Right lobe of liver (tissue), 4 donors: ENCODE measurements around the gene BCOR.

Experiments
- POLR2A ChIP-seq: fragments of 450-650 bp; IDR thresholded peaks from one replicate; pipeline ENCODE4 v1.6.1; 2017; ENCODE audit warnings: antibody characterized with exemption, mild to moderate bottlenecking
- TF ChIP-seq, protein P1 (sequence below), 4 donors: fragments of 200-600 bp in 3 of 4; fragments of 450-650 bp in 1 of 4; IDR thresholded peaks; one replicate each; pipeline versions ENCODE4 v1.5.1 to v1.8.0; 2016 to 2022; ENCODE audit warnings: antibody characterized with exemption in 4 of 4, mild to moderate bottlenecking in 2 of 4
- donor health status: DM: no; HTN: no; CAD: no.
- donor health status: DM: no; HTN: no; CAD: no.
- donor health status: DM: no; HTN: yes; CAD: no.

DNA sequence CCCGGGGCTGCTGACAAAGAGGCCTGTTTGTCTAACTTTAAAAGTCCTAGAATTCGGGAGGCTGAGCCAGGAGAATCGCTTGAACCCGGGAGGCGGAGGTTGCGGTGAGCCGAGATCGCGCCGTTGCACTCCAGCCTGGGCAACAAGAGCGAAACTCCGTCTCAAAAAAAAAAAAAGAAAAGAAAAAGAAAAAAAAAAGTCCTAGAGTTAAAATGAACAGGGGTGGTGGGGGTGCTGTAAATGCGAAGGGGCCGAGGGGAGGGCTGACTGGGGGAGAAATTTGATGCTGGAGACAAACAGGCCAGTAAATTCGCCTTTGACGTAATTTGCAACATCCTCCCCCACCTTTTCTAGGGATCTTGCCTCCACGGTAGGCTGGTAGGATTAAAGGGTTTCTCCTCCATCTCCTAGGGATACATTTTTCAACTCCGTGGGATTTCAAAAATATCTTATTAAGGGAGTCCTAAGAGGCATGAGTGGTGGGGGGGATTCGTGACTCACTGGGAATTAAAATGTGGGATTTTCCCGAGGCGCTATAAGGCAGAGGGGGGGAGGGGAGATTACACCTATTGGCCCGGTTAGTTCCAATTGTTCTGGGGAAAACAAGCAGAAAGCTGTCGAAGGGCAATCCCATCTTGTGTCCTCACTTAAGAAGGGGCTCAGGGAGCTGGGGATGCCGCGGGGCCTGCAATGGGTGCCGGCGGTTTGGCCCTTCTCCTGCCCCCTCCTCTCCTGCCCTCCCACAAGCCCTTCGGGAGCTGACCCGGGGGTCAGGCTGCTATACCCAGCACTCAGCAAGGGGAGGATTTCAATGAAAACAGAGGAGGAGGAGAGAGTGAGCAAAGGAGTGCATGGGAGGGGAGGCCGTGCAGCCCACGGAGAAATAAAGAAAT, 3.0 kb upstream of the BCOR start:
- TF ChIP-seq, protein P1, sequence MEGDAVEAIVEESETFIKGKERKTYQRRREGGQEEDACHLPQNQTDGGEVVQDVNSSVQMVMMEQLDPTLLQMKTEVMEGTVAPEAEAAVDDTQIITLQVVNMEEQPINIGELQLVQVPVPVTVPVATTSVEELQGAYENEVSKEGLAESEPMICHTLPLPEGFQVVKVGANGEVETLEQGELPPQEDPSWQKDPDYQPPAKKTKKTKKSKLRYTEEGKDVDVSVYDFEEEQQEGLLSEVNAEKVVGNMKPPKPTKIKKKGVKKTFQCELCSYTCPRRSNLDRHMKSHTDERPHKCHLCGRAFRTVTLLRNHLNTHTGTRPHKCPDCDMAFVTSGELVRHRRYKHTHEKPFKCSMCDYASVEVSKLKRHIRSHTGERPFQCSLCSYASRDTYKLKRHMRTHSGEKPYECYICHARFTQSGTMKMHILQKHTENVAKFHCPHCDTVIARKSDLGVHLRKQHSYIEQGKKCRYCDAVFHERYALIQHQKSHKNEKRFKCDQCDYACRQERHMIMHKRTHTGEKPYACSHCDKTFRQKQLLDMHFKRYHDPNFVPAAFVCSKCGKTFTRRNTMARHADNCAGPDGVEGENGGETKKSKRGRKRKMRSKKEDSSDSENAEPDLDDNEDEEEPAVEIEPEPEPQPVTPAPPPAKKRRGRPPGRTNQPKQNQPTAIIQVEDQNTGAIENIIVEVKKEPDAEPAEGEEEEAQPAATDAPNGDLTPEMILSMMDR (IDR thresholded peaks at IDR 0.05): no peak
- no peak for TF ChIP-seq POLR2A
